H1 (cell line): ENCODE results near the gene SLIT3. TPM values are rescaled to one million over a fixed set of nuclear protein-coding genes. Genes with fewer than 3 reads are reported as not detected.

ENCODE experiments used
- CTCF ChIA-PET: fragments of 300-600 bp; sonication (Branson Sonifier 250); formaldehyde crosslinking; loops from one replicate; lab custom pipeline; 2021; ENCODE audit not compliant: partially characterized antibody; lab: Charles Lee
- POLR2A ChIA-PET: fragments of 300-600 bp; sonication (Branson Sonifier 250); formaldehyde crosslinking; loops from one replicate; lab custom pipeline; 2021; ENCODE audit warnings: inconsistent platforms; ENCODE audit not compliant: partially characterized antibody; lab: Charles Lee
- DNase-seq, 2 experiments: peaks; one replicate each; pipeline versions ENCODE4 v3.0.0 to v3.0.0-alpha.2; 2010 to 2022; ENCODE audit warnings: low spot score in 2 of 2, low read depth in 1 of 2, mixed read lengths in 1 of 2
- FAIRE-seq: peaks from 2 replicates; lab custom pipeline; 2011; peaks lifted over from hg19 to GRCh38; lab: Jason Lieb, UNC
- H2AFZ ChIP-seq: 2 replicates; pipeline ENCODE4 v1.8.1; 2012; ENCODE audit warnings: low read length, inconsistent platforms
- H2AK5ac ChIP-seq: 2 replicates; pipeline ENCODE4 v1.6.1; 2013; ENCODE audit warnings: low read depth, low read length
- H2BK120ac ChIP-seq: replicated peaks from 2 replicates; pipeline ENCODE3; 2013; ENCODE audit warnings: low read depth, low read length, inconsistent platforms
- H2BK12ac ChIP-seq: 2 replicates; pipeline ENCODE4 v1.6.1; 2013; ENCODE audit warnings: low read depth, low read length
- H2BK15ac ChIP-seq: 2 replicates; pipeline ENCODE4 v1.6.1; 2013; ENCODE audit warnings: low read length
- H2BK20ac ChIP-seq: 2 replicates; pipeline ENCODE4 v1.6.1; 2013; ENCODE audit warnings: low read length
- H2BK5ac ChIP-seq: 2 replicates; pipeline ENCODE4 v1.6.1; 2013; ENCODE audit warnings: low read depth, low read length
- H3K14ac ChIP-seq: 2 replicates; pipeline ENCODE4 v1.6.1; 2013; ENCODE audit warnings: inconsistent platforms; ENCODE audit not compliant: insufficient read length
- H3K18ac ChIP-seq: 2 replicates; pipeline ENCODE4 v1.6.1; 2013; ENCODE audit warnings: low read length; ENCODE audit errors: extremely low read depth
- H3K23ac ChIP-seq: 2 replicates; pipeline ENCODE4 v1.6.1; 2013; ENCODE audit warnings: inconsistent platforms; ENCODE audit not compliant: insufficient read length
- H3K23me2 ChIP-seq: 2 replicates; pipeline ENCODE4 v1.6.1; 2013; ENCODE audit warnings: low read depth, low read length
- H3K27ac ChIP-seq: 2 replicates; pipeline ENCODE4 v1.6.1; 2011; ENCODE audit warnings: low read depth, low read length, inconsistent platforms
- H3K27me3 ChIP-seq, 4 experiments: replicated peaks in 1 of 4; 1 replicate in 1 of 4; 2 replicates in 3 of 4; pipeline versions ENCODE4 v1.6.1 to v1.8.1; 2011 to 2013; ENCODE audit warnings: low read length in 3 of 4, mild to moderate bottlenecking in 3 of 4, inconsistent platforms in 2 of 4, mixed read lengths in 2 of 4, moderate library complexity in 1 of 4; ENCODE audit not compliant: control insufficient read depth in 3 of 4, insufficient read depth in 3 of 4; ENCODE audit errors: extremely low read depth in 1 of 4
- H3K36me3 ChIP-seq, 4 experiments: 2 replicates each; pipeline versions ENCODE4 v1.6.1 to v1.8.1; 2011 to 2013; ENCODE audit warnings: mild to moderate bottlenecking in 4 of 4, low read length in 3 of 4, moderate library complexity in 2 of 4, control low read depth in 1 of 4, inconsistent platforms in 1 of 4; ENCODE audit not compliant: insufficient read depth in 4 of 4, control insufficient read depth in 2 of 4
- H3K4ac ChIP-seq: replicated peaks from 2 replicates; pipeline ENCODE3; 2013; ENCODE audit warnings: low read length, low read depth, mixed read lengths, inconsistent platforms; ENCODE audit not compliant: insufficient read length
- H3K4me1 ChIP-seq, 4 experiments: replicated peaks in 1 of 4; 1 replicate in 1 of 4; 2 replicates in 3 of 4; pipeline versions ENCODE4 v1.6.1 to v1.8.1; 2011 to 2013; ENCODE audit warnings: low read length in 3 of 4, inconsistent platforms in 2 of 4, mixed read lengths in 1 of 4; ENCODE audit not compliant: insufficient read depth in 4 of 4, control insufficient read depth in 3 of 4
- H3K4me2 ChIP-seq, 2 experiments: 2 replicates each; pipeline versions ENCODE4 v1.6.1 to v1.8.1; 2011 to 2013; ENCODE audit warnings: low read depth in 2 of 2, low read length in 2 of 2, control low read depth in 1 of 2, inconsistent platforms in 1 of 2, mild to moderate bottlenecking in 1 of 2; ENCODE audit not compliant: insufficient read depth in 1 of 2
- H3K4me3 ChIP-seq, 4 experiments: fragments of 200-600, 300-600 bp in 1 of 4; sonication (generic), shearing (Covaris generic), sonication (Bioruptor Twin) in 1 of 4; 2 replicates each; pipeline versions ENCODE4 v1.5.1 to v1.8.1; 2011 to 2016; ENCODE audit warnings: low read length in 4 of 4, low read depth in 3 of 4, control low read depth in 2 of 4, inconsistent platforms in 2 of 4, mild to moderate bottlenecking in 2 of 4, mixed read lengths in 1 of 4, moderate library complexity in 1 of 4; ENCODE audit not compliant: insufficient read depth in 2 of 4; ENCODE audit errors: extremely low read depth in 1 of 4
- H3K56ac ChIP-seq: replicated peaks from 2 replicates; pipeline ENCODE3; 2013; ENCODE audit warnings: low read depth, mild to moderate bottlenecking, mixed read lengths, low read length, inconsistent platforms; ENCODE audit not compliant: insufficient read length
- H3K79me1 ChIP-seq: 2 replicates; pipeline ENCODE4 v1.6.1; 2013; ENCODE audit warnings: low read depth, low read length, control low read depth
- H3K79me2 ChIP-seq, 2 experiments: 2 replicates each; pipeline versions ENCODE4 v1.6.1 to v1.8.1; 2012 to 2013; ENCODE audit warnings: low read length in 2 of 2, mild to moderate bottlenecking in 2 of 2, inconsistent platforms in 1 of 2; ENCODE audit not compliant: insufficient read depth in 2 of 2, control insufficient read depth in 1 of 2
- H3K9ac ChIP-seq, 4 experiments: replicated peaks in 1 of 4; 1 replicate in 1 of 4; 2 replicates in 3 of 4; pipeline versions ENCODE4 v1.6.1 to v1.8.1; 2011 to 2013; ENCODE audit warnings: low read depth in 3 of 4, low read length in 3 of 4, control low read depth in 2 of 4, mild to moderate bottlenecking in 2 of 4, moderate library complexity in 2 of 4, inconsistent platforms in 1 of 4; ENCODE audit errors: extremely low read depth in 1 of 4
- H3K9me3 ChIP-seq, 2 experiments: 2 replicates each; pipeline versions ENCODE4 v1.6.1 to v1.8.1; 2012 to 2013; ENCODE audit warnings: mild to moderate bottlenecking in 2 of 2, moderate library complexity in 2 of 2, control low read depth in 1 of 2, inconsistent platforms in 1 of 2, low read depth in 1 of 2, low read length in 1 of 2, mixed read lengths in 1 of 2; ENCODE audit not compliant: insufficient read depth in 2 of 2
- H4K20me1 ChIP-seq, 2 experiments: replicated peaks in 1 of 2; 2 replicates each; pipeline versions ENCODE3 to v1.8.1; 2011 to 2013; ENCODE audit warnings: inconsistent platforms in 2 of 2, low read length in 2 of 2, mild to moderate bottlenecking in 1 of 2; ENCODE audit not compliant: insufficient read depth in 2 of 2, control insufficient read depth in 1 of 2
- H4K5ac ChIP-seq: 2 replicates; pipeline ENCODE4 v1.6.1; 2013; ENCODE audit warnings: low read length, low read depth, mixed read lengths, inconsistent platforms; ENCODE audit not compliant: insufficient read length
- H4K8ac ChIP-seq: 2 replicates; pipeline ENCODE4 v1.8.0; 2013; ENCODE audit warnings: mild to moderate bottlenecking, moderate library complexity, low read length, inconsistent platforms; ENCODE audit not compliant: insufficient read depth; ENCODE audit errors: extremely low read depth
- H4K91ac ChIP-seq: replicated peaks from 2 replicates; pipeline ENCODE3; 2013; ENCODE audit warnings: low read length, mixed read lengths, inconsistent platforms; ENCODE audit not compliant: insufficient read length
- ASH2L ChIP-seq: fragments of 200-600, 300-600 bp; sonication (generic); IDR thresholded peaks from one replicate; pipeline ENCODE4 v1.7.1; 2017; ENCODE audit warnings: low read length
- CTBP2 ChIP-seq: IDR thresholded peaks from 2 replicates; pipeline ENCODE4 v1.7.0; 2011; ENCODE audit warnings: borderline replicate concordance, mild to moderate bottlenecking, moderate library complexity, mixed read lengths, low read length; ENCODE audit not compliant: insufficient read depth, insufficient read length
- E2F6 ChIP-seq: IDR thresholded peaks from 2 replicates; pipeline ENCODE4 v1.6.1; 2012; ENCODE audit warnings: inconsistent platforms
- FOSL1 ChIP-seq: IDR thresholded peaks from 2 replicates; pipeline ENCODE4 v1.6.1; 2011; ENCODE audit warnings: mild to moderate bottlenecking, low read depth, low read length, moderate library complexity; ENCODE audit not compliant: insufficient read depth
- GABPA ChIP-seq: IDR thresholded peaks from 2 replicates; pipeline ENCODE4 v1.6.1; 2011; ENCODE audit warnings: mild to moderate bottlenecking, low read length, moderate library complexity, borderline replicate concordance; ENCODE audit not compliant: insufficient read depth
- JUN ChIP-seq: IDR thresholded peaks from 2 replicates; pipeline ENCODE4 v1.6.1; 2011; ENCODE audit warnings: low read depth, mild to moderate bottlenecking, improper control_type of control experiment, low read length
- KDM4A ChIP-seq: IDR thresholded peaks from one replicate; pipeline ENCODE4 v1.7.1; 2012; ENCODE audit warnings: low read depth, mild to moderate bottlenecking, moderate library complexity, low read length, inconsistent platforms; ENCODE audit not compliant: severe bottlenecking
- NANOG ChIP-seq: IDR thresholded peaks from 2 replicates; pipeline ENCODE4 v1.6.1; 2011; ENCODE audit warnings: low read length, low read depth, mild to moderate bottlenecking, inconsistent platforms; ENCODE audit not compliant: insufficient read depth, poor library complexity, severe bottlenecking
- POLR2A ChIP-seq, 2 experiments: IDR thresholded peaks; 1 replicate in 1 of 2; 2 replicates in 1 of 2; pipeline ENCODE4 v1.6.1; 2011; ENCODE audit warnings: low read depth in 2 of 2, low read length in 2 of 2, mild to moderate bottlenecking in 2 of 2; ENCODE audit errors: control extremely low read depth in 1 of 2
- RNF2 ChIP-seq: fragments of 200-900, 300-1000 bp; sonication (generic); IDR thresholded peaks from 2 replicates; pipeline ENCODE4 v1.7.1; 2016; ENCODE audit warnings: borderline replicate concordance, low read depth, mild to moderate bottlenecking, antibody characterized with exemption, low read length; ENCODE audit not compliant: poor library complexity, severe bottlenecking; ENCODE audit errors: missing control alignments
- SP1 ChIP-seq: IDR thresholded peaks from 2 replicates; pipeline ENCODE4 v1.6.1; 2011; ENCODE audit warnings: low read depth, low read length
- TAF1 ChIP-seq: IDR thresholded peaks from 2 replicates; pipeline ENCODE4 v1.6.1; 2011; ENCODE audit warnings: mild to moderate bottlenecking, low read depth, low read length
- TEAD4 ChIP-seq: IDR thresholded peaks from 2 replicates; pipeline ENCODE4 v1.6.1; 2012; ENCODE audit warnings: low read depth, low read length, inconsistent platforms, mixed read lengths
- YY1 ChIP-seq: IDR thresholded peaks from 2 replicates; pipeline ENCODE4 v1.6.1; 2011; ENCODE audit warnings: low read depth, mild to moderate bottlenecking, low read length
- WGBS, 2 experiments: shearing (Covaris generic) in 1 of 2; methylation state at CpG; one replicate each; pipeline versions ENCODE4 v1.1.6 to v1.1.7; 2013 to 2015; ENCODE audit warnings: low lambda C conversion rate in 2 of 2, mixed read lengths in 2 of 2, inconsistent platforms in 1 of 2, low coverage in 1 of 2, missing lambda C conversion rate in 1 of 2; ENCODE audit not compliant: insufficient replicate concordance in 2 of 2, insufficient coverage in 1 of 2, insufficient read length in 1 of 2; ENCODE audit errors: extremely low coverage in 1 of 2, missing lambda C conversion rate in 1 of 2; 5-methylcytosine and 5-hydroxymethylcytosine counted together
- polyA plus RNA-seq, 7 experiments: library from polyadenylated mRNA; depleted of rRNA in 3 of 7; stranded (reverse) in 5 of 7; unstranded in 2 of 7; fragments of >200 nt in 5 of 7; fragments of 200-250 nt in 2 of 7; gene quantifications; 1 replicate in 5 of 7; 2 replicates in 1 of 7; 4 replicates in 1 of 7; pipeline versions ENCODE4 v1.2.1 to v1.2.3, GENCODE V29; 2011 to 2013; ENCODE audit warnings: missing spikeins in 2 of 7, mixed read lengths in 2 of 7
- total RNA-seq: library from RNA; stranded (reverse); fragmentation: NEBNext Ultra II Directional; extraction: Animal tissue kit (Norgen Biotek cat#: 25700); gene quantifications from 2 replicates; pipeline ENCODE4 v1.2.1, GENCODE V29; 2021

The SLIT3 gene
- total and polyA plus RNA-seq, 2 of the 8 experiments (the other 6 are each of a cell fraction or from before 2014, with no cell fraction given) = 1.1 to 1.2 TPM

- H2AK5ac ChIP-seq = no peak overlapping the region
- H4K20me1 ChIP-seq = no peaks in the 10 kb centered on the region
- no peak overlapping the region for H3K23ac ChIP-seq
- no peak overlapping the region for H4K5ac ChIP-seq
- H4K8ac ChIP-seq = no peak overlapping the region
- H3K4me2 ChIP-seq = no peak overlapping the region
- H3K4me3 ChIP-seq = no peak overlapping the region
- peaks cover 0 to 11% (median 0%) of the 10 kb centered on the region in 4 experiments; a peak in 4 of 7 replicates for H3K4me1 ChIP-seq
- H3K9ac ChIP-seq = no peak overlapping the region
- no peak overlapping the region for H3K4ac ChIP-seq
- H2BK20ac ChIP-seq = no peak overlapping the region
- no peak overlapping the region for H4K91ac ChIP-seq
- H3K56ac ChIP-seq = no peak overlapping the region
- no peak overlapping the region for H2BK5ac ChIP-seq
- no peak overlapping the region for H2BK120ac ChIP-seq
- H3K36me3 ChIP-seq = no peaks in the 10 kb centered on the region
- no peak overlapping the region for H2AFZ ChIP-seq
- no peak overlapping the region for H3K18ac ChIP-seq
- ChIA-PET POLR2A (no interaction called here), CTCF (interaction anchor here (1.4 to 5.7 kb wide), 5 partner anchors 11 to 77 kb away, joined by 3 to 33 read pairs (median 6); no protein-coding TSS in a partner anchor)
- DNase-seq (no peak), FAIRE-seq (no peak)
- 89% methylated on average over 7 of the region's 7 CpGs; no CpG with 5 or more reads in 1 of the 2 experiments for WGBS, 2 experiments
- no peak overlapping the region for H2BK12ac ChIP-seq
- no peaks in the 10 kb centered on the region for H3K79me1 ChIP-seq
- no peak overlapping the region for H3K27ac ChIP-seq
- no peaks in the 10 kb centered on the region for H3K23me2 ChIP-seq
- no peaks in the 10 kb centered on the region for H3K27me3 ChIP-seq
- no peak overlapping the region for H3K14ac ChIP-seq
- no peaks in the 10 kb centered on the region for H3K9me3 ChIP-seq
- H3K79me2 ChIP-seq = no peaks in the 10 kb centered on the region
- H2BK15ac ChIP-seq = no peak overlapping the region
- no peak for TF ChIP-seq FOSL1
- no peak for TF ChIP-seq POLR2A (IDR thresholded peaks at IDR 0.05; ENCODE audit: control extremely low read depth in 1 of 2, low read depth in 2 of 2, low read length in 2 of 2)
- no peak for TF ChIP-seq E2F6
- TF ChIP-seq ASH2L = no peak
- no peak for TF ChIP-seq SP1
- TF ChIP-seq CTBP2 = no peak
- no peak for TF ChIP-seq JUN
- TF ChIP-seq NANOG = no peak
- no peak for TF ChIP-seq TEAD4
- no peak for TF ChIP-seq KDM4A
- TF ChIP-seq TAF1 = no peak
- TF ChIP-seq YY1 = no peak
- TF ChIP-seq GABPA = no peak
- TF ChIP-seq RNF2 = no peak
Observed at GRCh38 chr5:169268019-169268418, 32.9 kb downstream of the SLIT3 start.
